ENCODE data around the gene SFTA2.

- TF ChIP-seq CTCF (conservative IDR thresholded peaks at IDR 0.05; ENCODE audit: low read depth, low read length) (no peak), EZH2 (IDR thresholded peaks at IDR 0.05; ENCODE audit: borderline replicate concordance, low read depth, low read length, poor library complexity, severe bottlenecking) (no peak)
These were observed 14.9 kb downstream of the SFTA2 start for GRCh38 chr6:30917041-30917440.

Data from A673 (cell line).